HCT116 (cell line): ENCODE data around the gene RHBDD1. TPM values are rescaled to one million over a fixed set of nuclear protein-coding genes. Genes with fewer than 3 reads are reported as not detected.

Experiments used
- ATAC-seq: fragments of 200-7000 bp; cut with Tn5 transposase; 2 replicates; pipeline ENCODE4 v1.9.1; 2020; ENCODE audit warnings: mild to moderate bottlenecking, moderate library complexity
- BruUV-seq: library from RNA; stranded (reverse); fragments of 400-500 nt; replicated peaks from 2 replicates; lab custom pipeline; 2021; lab: Mats Ljungman, UMichigan
- CTCF ChIA-PET: fragments of 300-600 bp; sonication (Branson Sonifier 250); formaldehyde crosslinking; loops from one replicate; lab custom pipeline; 2021; ENCODE audit warnings: antibody characterized with exemption; lab: Charles Lee
- POLR2A ChIA-PET: fragments of 300-600, 350-600 bp; sonication (Branson Sonifier 250); formaldehyde crosslinking; loops from one replicate; lab custom pipeline; 2021; ENCODE audit warnings: antibody characterized with exemption; lab: Charles Lee
- RAD21 ChIA-PET, 2 experiments: fragments of 300-600 bp; sonication (Branson Sonifier 250); formaldehyde crosslinking; loops; one replicate each; lab custom pipeline; 2023; ENCODE audit warnings: low total read pairs in 2 of 2; ENCODE audit not compliant: uncharacterized antibody in 2 of 2, unreplicated experiment in 2 of 2, low non-redundant PET in 1 of 2; lab: Charles Lee
- DNase-seq: peaks from one replicate; pipeline ENCODE4 v3.0.0-alpha.2; 2010; ENCODE audit warnings: low read depth, low spot score
- H2AFZ ChIP-seq: fragments of 200-600 bp; shearing (Covaris generic), sonication (generic); 2 replicates; pipeline ENCODE4 v1.6.1; 2017; ENCODE audit warnings: low read depth, mixed run types, mixed read lengths, antibody characterized with exemption, low read length; ENCODE audit not compliant: poor library complexity, severe bottlenecking
- H3K27ac ChIP-seq: 2 replicates; pipeline ENCODE4 v1.5.1; 2012; ENCODE audit warnings: low read depth, low read length
- H3K27me3 ChIP-seq: fragments of 200-600 bp; sonication (generic); 2 replicates; pipeline ENCODE4 v1.6.1; 2016; ENCODE audit warnings: mixed run types, low read length, mixed read lengths; ENCODE audit not compliant: insufficient read depth
- H3K36me3 ChIP-seq, 2 experiments: fragments of 200-500 bp in 1 of 2; fragments of 200-600 bp in 1 of 2; sonication (Bioruptor generic) in 1 of 2; sonication (generic) in 1 of 2; 2 replicates each; pipeline versions ENCODE4 v1.5.1 to v1.6.1; 2014 to 2016; ENCODE audit warnings: low read length in 2 of 2, inconsistent platforms in 1 of 2, mixed read lengths in 1 of 2, mixed run types in 1 of 2; ENCODE audit not compliant: insufficient read depth in 2 of 2, control insufficient read depth in 1 of 2
- H3K4me1 ChIP-seq, 2 experiments: fragments of 200-600 bp in 1 of 2; sonication (generic) in 1 of 2; 2 replicates each; pipeline versions ENCODE4 v1.5.1 to v1.6.1; 2012 to 2017; ENCODE audit warnings: low read length in 2 of 2, inconsistent platforms in 1 of 2, mild to moderate bottlenecking in 1 of 2, mixed read lengths in 1 of 2, mixed run types in 1 of 2, moderate library complexity in 1 of 2; ENCODE audit not compliant: insufficient read depth in 2 of 2, control insufficient read depth in 1 of 2
- H3K4me2 ChIP-seq: fragments of 200-600 bp; sonication (generic); 2 replicates; pipeline ENCODE4 v1.6.1; 2017; ENCODE audit warnings: mixed run types, low read length, mixed read lengths
- H3K4me3 ChIP-seq, 2 experiments: fragments of 200-600 bp in 1 of 2; sonication (generic) in 1 of 2; replicated peaks in 1 of 2; 2 replicates each; pipeline ENCODE4 v1.5.1; 2011 to 2016; ENCODE audit warnings: low read length in 2 of 2, control low read depth in 1 of 2, low read depth in 1 of 2, mild to moderate bottlenecking in 1 of 2, mixed read lengths in 1 of 2, mixed run types in 1 of 2
- H3K79me2 ChIP-seq: fragments of 200-600 bp; sonication (generic); 2 replicates; pipeline ENCODE4 v1.6.1; 2017; ENCODE audit warnings: mild to moderate bottlenecking, mixed run types, low read length, moderate library complexity, mixed read lengths; ENCODE audit not compliant: insufficient read depth
- H3K9ac ChIP-seq: fragments of 200-600 bp; sonication (generic); 2 replicates; pipeline ENCODE4 v1.6.1; 2016; ENCODE audit warnings: low read length, mixed read lengths
- H3K9me2 ChIP-seq: fragments of 200-600 bp; sonication (generic), shearing (Covaris generic); 2 replicates; pipeline ENCODE4 v1.6.1; 2017; ENCODE audit warnings: mixed run types, mild to moderate bottlenecking, moderate library complexity; ENCODE audit not compliant: insufficient read depth
- H3K9me3 ChIP-seq, 2 experiments: fragments of 200-500 bp in 1 of 2; fragments of 200-600 bp in 1 of 2; sonication (Bioruptor generic) in 1 of 2; sonication (generic) in 1 of 2; 2 replicates each; pipeline ENCODE4 v1.6.1; 2014 to 2017; ENCODE audit warnings: low read length in 2 of 2, mixed read lengths in 2 of 2, inconsistent platforms in 1 of 2, low read depth in 1 of 2, mild to moderate bottlenecking in 1 of 2, mixed run types in 1 of 2, moderate library complexity in 1 of 2; ENCODE audit not compliant: control insufficient read depth in 1 of 2, insufficient read depth in 1 of 2
- H4K20me1 ChIP-seq: fragments of 200-600 bp; sonication (generic), shearing (Covaris generic); 2 replicates; pipeline ENCODE4 v1.6.1; 2017; ENCODE audit warnings: mixed run types, mild to moderate bottlenecking, moderate library complexity; ENCODE audit not compliant: insufficient read depth
- CBX3 ChIP-seq: IDR thresholded peaks from 2 replicates; pipeline ENCODE4 v1.6.1; 2012; ENCODE audit warnings: low read depth
- ELF1 ChIP-seq: IDR thresholded peaks from 2 replicates; pipeline ENCODE4 v1.6.1; 2012; ENCODE audit warnings: low read depth, borderline replicate concordance
- EZH2 ChIP-seq: fragments of 200-600 bp; sonication (generic); IDR thresholded peaks from 2 replicates; pipeline ENCODE4 v1.6.1; 2017; ENCODE audit warnings: antibody characterized with exemption, mixed run types
- EZH2phosphoT487 ChIP-seq: fragments of 200-600 bp; IDR thresholded peaks from 2 replicates; pipeline ENCODE4 v1.6.1; 2018; ENCODE audit warnings: antibody characterized with exemption, borderline replicate concordance
- FOSL1 ChIP-seq: IDR thresholded peaks from 2 replicates; pipeline ENCODE4 v1.6.1; 2012; ENCODE audit warnings: low read depth
- JUND ChIP-seq: IDR thresholded peaks from 2 replicates; pipeline ENCODE4 v1.6.1; 2012
- MAX ChIP-seq: IDR thresholded peaks from 2 replicates; pipeline ENCODE4 v1.6.1; 2012
- POLR2A ChIP-seq: IDR thresholded peaks from 2 replicates; pipeline ENCODE4 v1.7.0; 2011; ENCODE audit warnings: borderline replicate concordance; ENCODE audit not compliant: insufficient read depth, insufficient read length; ENCODE audit errors: extremely low read depth
- POLR2AphosphoS5 ChIP-seq: IDR thresholded peaks from 2 replicates; pipeline ENCODE4 v1.6.1; 2011; ENCODE audit warnings: mild to moderate bottlenecking, low read depth, low read length, moderate library complexity
- RAD21 ChIP-seq: IDR thresholded peaks from 2 replicates; pipeline ENCODE4 v1.6.1; 2012; ENCODE audit warnings: low read depth, mild to moderate bottlenecking
- SIN3A ChIP-seq: IDR thresholded peaks from 2 replicates; pipeline ENCODE4 v1.6.1; 2012; ENCODE audit warnings: low read depth
- SP1 ChIP-seq: IDR thresholded peaks from 2 replicates; pipeline ENCODE4 v1.6.1; 2012; ENCODE audit warnings: low read depth
- TCF7L2 ChIP-seq: IDR thresholded peaks from 2 replicates; pipeline ENCODE4 v1.7.0; 2011; ENCODE audit warnings: borderline replicate concordance, inconsistent platforms; ENCODE audit not compliant: insufficient read depth, insufficient read length; ENCODE audit errors: extremely low read depth
- YY1 ChIP-seq: IDR thresholded peaks from 2 replicates; pipeline ENCODE4 v1.6.1; 2011; ENCODE audit warnings: low read length, low read depth, moderate library complexity, mild to moderate bottlenecking; ENCODE audit not compliant: insufficient replicate concordance; ENCODE audit errors: extremely low read depth
- ZBTB33 ChIP-seq: IDR thresholded peaks from 2 replicates; pipeline ENCODE4 v1.6.1; 2011; ENCODE audit warnings: mild to moderate bottlenecking, low read length, moderate library complexity; ENCODE audit not compliant: insufficient replicate concordance; ENCODE audit errors: extremely low read depth
- ZFX ChIP-seq: fragments of 450-650 bp; IDR thresholded peaks from 2 replicates; pipeline ENCODE4 v1.6.1; 2017
- ZNF274 ChIP-seq: fragments of 200-500 bp; sonication (Bioruptor generic); IDR thresholded peaks from 2 replicates; pipeline ENCODE4 v1.6.1; 2014; ENCODE audit warnings: mild to moderate bottlenecking, low read depth, low read length, inconsistent platforms
- intact Hi-C: fragments of 100-400 bp; cut with micrococcal nuclease; formaldehyde crosslinking; loops from 2 replicates; pipeline ENCODE4 v1.10.0; 2022
- total RNA-seq: library from RNA; stranded (reverse); gene quantifications from one replicate; pipeline ENCODE4 v1.2.1, GENCODE V29; 2021; ENCODE audit not compliant: unreplicated experiment
- TF ChIP-seq, protein P1 (sequence below), 3 experiments: fragments of 200-600 bp in 1 of 3; sonication (generic) in 1 of 3; IDR thresholded peaks in 2 of 3; conservative IDR thresholded peaks in 1 of 3; 2 replicates each; pipeline ENCODE4 v1.5.1; 2012 to 2017; ENCODE audit warnings: low read depth in 2 of 3, low read length in 2 of 3, antibody characterized with exemption in 1 of 3, borderline replicate concordance in 1 of 3, control low read depth in 1 of 3, mild to moderate bottlenecking in 1 of 3, mixed read lengths in 1 of 3, mixed run types in 1 of 3, moderate library complexity in 1 of 3; ENCODE audit not compliant: insufficient read depth in 1 of 3

Gene RHBDD1
- total RNA-seq, 1 experiment from 2014 or later: 73.8 TPM

- ChIA-PET CTCF (no interaction called here), RAD21 (no interaction called here)
- peak; percentile 69 for ATAC-seq
Measured at GRCh38 chr2:226977775-226978190, 141.9 kb downstream of the RHBDD1 start.

More at GRCh38 chr2:226977775-226978190, 141.9 kb downstream of the RHBDD1 start:
- Histone ChIP-seq H3K4me3 (no peak overlapping the region), H3K9me3 (no peaks in the 10 kb centered on the region), H4K20me1 (no peaks in the 10 kb centered on the region), H3K4me1 (peaks cover 52 to 57% of the 10 kb centered on the region in 2 experiments), H3K4me2 (peak overlapping the region; percentile 45), H2AFZ (no peak overlapping the region), H3K79me2 (no peaks in the 10 kb centered on the region), H3K27me3 (no peaks in the 10 kb centered on the region), H3K27ac (peak overlapping the region; percentile 81), H3K9ac (no peak overlapping the region), H3K9me2 (no peaks in the 10 kb centered on the region), H3K36me3 (no peaks in the 10 kb centered on the region)
- no TSS peak for BruUV-seq
- DNase-seq: no peak
- TF ChIP-seq ZNF274: no peak
- no peak for TF ChIP-seq EZH2phosphoT487
- no peak; the same call in 1 of the 2 replicates for TF ChIP-seq FOSL1
- no peak for TF ChIP-seq ZBTB33
- TF ChIP-seq EZH2: no peak
- peak; percentile 22; the same call in 1 of the 2 replicates for TF ChIP-seq SP1
- no peak for TF ChIP-seq RAD21
- no peak for TF ChIP-seq CBX3
- TF ChIP-seq POLR2A: no peak
- no peak for TF ChIP-seq POLR2AphosphoS5
- no peak for TF ChIP-seq ELF1
- TF ChIP-seq, protein P1, sequence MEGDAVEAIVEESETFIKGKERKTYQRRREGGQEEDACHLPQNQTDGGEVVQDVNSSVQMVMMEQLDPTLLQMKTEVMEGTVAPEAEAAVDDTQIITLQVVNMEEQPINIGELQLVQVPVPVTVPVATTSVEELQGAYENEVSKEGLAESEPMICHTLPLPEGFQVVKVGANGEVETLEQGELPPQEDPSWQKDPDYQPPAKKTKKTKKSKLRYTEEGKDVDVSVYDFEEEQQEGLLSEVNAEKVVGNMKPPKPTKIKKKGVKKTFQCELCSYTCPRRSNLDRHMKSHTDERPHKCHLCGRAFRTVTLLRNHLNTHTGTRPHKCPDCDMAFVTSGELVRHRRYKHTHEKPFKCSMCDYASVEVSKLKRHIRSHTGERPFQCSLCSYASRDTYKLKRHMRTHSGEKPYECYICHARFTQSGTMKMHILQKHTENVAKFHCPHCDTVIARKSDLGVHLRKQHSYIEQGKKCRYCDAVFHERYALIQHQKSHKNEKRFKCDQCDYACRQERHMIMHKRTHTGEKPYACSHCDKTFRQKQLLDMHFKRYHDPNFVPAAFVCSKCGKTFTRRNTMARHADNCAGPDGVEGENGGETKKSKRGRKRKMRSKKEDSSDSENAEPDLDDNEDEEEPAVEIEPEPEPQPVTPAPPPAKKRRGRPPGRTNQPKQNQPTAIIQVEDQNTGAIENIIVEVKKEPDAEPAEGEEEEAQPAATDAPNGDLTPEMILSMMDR (IDR thresholded peaks at IDR 0.05 in 2 of 3, conservative IDR thresholded peaks at IDR 0.05 in 1 of 3; ENCODE audit: borderline replicate concordance in 1 of 3, insufficient read depth in 1 of 3, low read depth in 2 of 3, low read length in 2 of 3): no peak
- no peak for TF ChIP-seq ZFX
- 0 out of 2 replicates have a peak, but pooled peaks have one; percentile 16 for TF ChIP-seq JUND
- peak; percentile 44; the same call in 1 of the 2 replicates for TF ChIP-seq SIN3A
- TF ChIP-seq MAX: no peak
- TF ChIP-seq TCF7L2: peak; percentile 87
- TF ChIP-seq YY1: no peak
- POLR2A ChIA-PET: no interaction called here
- intact Hi-C loops: no loop called here
